HCT116 (cell line): ENCODE measurements around the gene ELF5.

Experiments used
- CBX3 ChIP-seq: IDR thresholded peaks from 2 replicates; pipeline ENCODE4 v1.6.1; 2012; ENCODE audit warnings: low read depth
- CEBPB ChIP-seq: IDR thresholded peaks from 2 replicates; pipeline ENCODE4 v1.6.1; 2012; ENCODE audit warnings: low read depth
- ELF1 ChIP-seq: IDR thresholded peaks from 2 replicates; pipeline ENCODE4 v1.6.1; 2012; ENCODE audit warnings: low read depth, borderline replicate concordance
- EZH2 ChIP-seq: fragments of 200-600 bp; sonication (generic); IDR thresholded peaks from 2 replicates; pipeline ENCODE4 v1.6.1; 2017; ENCODE audit warnings: antibody characterized with exemption, mixed run types
- FOSL1 ChIP-seq: IDR thresholded peaks from 2 replicates; pipeline ENCODE4 v1.6.1; 2012; ENCODE audit warnings: low read depth
- POLR2A ChIP-seq: IDR thresholded peaks from 2 replicates; pipeline ENCODE4 v1.7.0; 2011; ENCODE audit warnings: borderline replicate concordance; ENCODE audit not compliant: insufficient read depth, insufficient read length; ENCODE audit errors: extremely low read depth
- POLR2AphosphoS5 ChIP-seq: IDR thresholded peaks from 2 replicates; pipeline ENCODE4 v1.6.1; 2011; ENCODE audit warnings: mild to moderate bottlenecking, low read depth, low read length, moderate library complexity
- REST ChIP-seq: IDR thresholded peaks from 2 replicates; pipeline ENCODE4 v1.6.1; 2012; ENCODE audit warnings: low read depth
- SIN3A ChIP-seq: IDR thresholded peaks from 2 replicates; pipeline ENCODE4 v1.6.1; 2012; ENCODE audit warnings: low read depth
- SP1 ChIP-seq: IDR thresholded peaks from 2 replicates; pipeline ENCODE4 v1.6.1; 2012; ENCODE audit warnings: low read depth
- YY1 ChIP-seq: IDR thresholded peaks from 2 replicates; pipeline ENCODE4 v1.6.1; 2011; ENCODE audit warnings: low read length, low read depth, moderate library complexity, mild to moderate bottlenecking; ENCODE audit not compliant: insufficient replicate concordance; ENCODE audit errors: extremely low read depth
- ZNF274 ChIP-seq: fragments of 200-500 bp; sonication (Bioruptor generic); IDR thresholded peaks from 2 replicates; pipeline ENCODE4 v1.6.1; 2014; ENCODE audit warnings: mild to moderate bottlenecking, low read depth, low read length, inconsistent platforms
- TF ChIP-seq, protein P1 (sequence below), 3 experiments: fragments of 200-600 bp in 1 of 3; sonication (generic) in 1 of 3; IDR thresholded peaks in 2 of 3; conservative IDR thresholded peaks in 1 of 3; 2 replicates each; pipeline ENCODE4 v1.5.1; 2012 to 2017; ENCODE audit warnings: low read depth in 2 of 3, low read length in 2 of 3, antibody characterized with exemption in 1 of 3, borderline replicate concordance in 1 of 3, control low read depth in 1 of 3, mild to moderate bottlenecking in 1 of 3, mixed read lengths in 1 of 3, mixed run types in 1 of 3, moderate library complexity in 1 of 3; ENCODE audit not compliant: insufficient read depth in 1 of 3
- TF ChIP-seq, protein P2 (sequence below): IDR thresholded peaks from 2 replicates; pipeline ENCODE4 v1.6.1; 2011; ENCODE audit warnings: mild to moderate bottlenecking, low read length, moderate library complexity; ENCODE audit not compliant: insufficient replicate concordance; ENCODE audit errors: extremely low read depth

DNA sequence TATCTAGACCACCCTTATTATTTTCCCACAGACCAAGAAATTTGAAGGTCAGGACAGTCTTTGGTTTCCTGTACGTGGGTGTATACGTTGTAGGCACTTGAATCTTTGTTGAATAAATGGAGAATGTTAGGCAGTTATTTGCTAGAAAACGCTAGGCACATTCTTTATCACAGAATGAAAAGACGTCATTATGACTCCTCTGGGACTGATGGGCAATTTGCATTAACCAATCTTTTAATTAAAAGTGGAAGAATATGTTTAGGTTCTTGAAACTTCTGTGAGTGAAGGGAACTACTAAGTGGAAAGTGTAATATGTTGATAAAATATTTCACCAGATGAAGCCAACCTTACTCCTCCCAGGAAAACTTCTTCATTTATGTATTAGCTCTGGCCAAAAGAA lies 69.2 kb downstream of the ELF5 start:
- TF ChIP-seq EZH2: no peak
- TF ChIP-seq, protein P1, sequence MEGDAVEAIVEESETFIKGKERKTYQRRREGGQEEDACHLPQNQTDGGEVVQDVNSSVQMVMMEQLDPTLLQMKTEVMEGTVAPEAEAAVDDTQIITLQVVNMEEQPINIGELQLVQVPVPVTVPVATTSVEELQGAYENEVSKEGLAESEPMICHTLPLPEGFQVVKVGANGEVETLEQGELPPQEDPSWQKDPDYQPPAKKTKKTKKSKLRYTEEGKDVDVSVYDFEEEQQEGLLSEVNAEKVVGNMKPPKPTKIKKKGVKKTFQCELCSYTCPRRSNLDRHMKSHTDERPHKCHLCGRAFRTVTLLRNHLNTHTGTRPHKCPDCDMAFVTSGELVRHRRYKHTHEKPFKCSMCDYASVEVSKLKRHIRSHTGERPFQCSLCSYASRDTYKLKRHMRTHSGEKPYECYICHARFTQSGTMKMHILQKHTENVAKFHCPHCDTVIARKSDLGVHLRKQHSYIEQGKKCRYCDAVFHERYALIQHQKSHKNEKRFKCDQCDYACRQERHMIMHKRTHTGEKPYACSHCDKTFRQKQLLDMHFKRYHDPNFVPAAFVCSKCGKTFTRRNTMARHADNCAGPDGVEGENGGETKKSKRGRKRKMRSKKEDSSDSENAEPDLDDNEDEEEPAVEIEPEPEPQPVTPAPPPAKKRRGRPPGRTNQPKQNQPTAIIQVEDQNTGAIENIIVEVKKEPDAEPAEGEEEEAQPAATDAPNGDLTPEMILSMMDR (IDR thresholded peaks at IDR 0.05 in 2 of 3, conservative IDR thresholded peaks at IDR 0.05 in 1 of 3; ENCODE audit: borderline replicate concordance in 1 of 3, insufficient read depth in 1 of 3, low read depth in 2 of 3, low read length in 2 of 3): no peak
- no peak for TF ChIP-seq POLR2AphosphoS5
- TF ChIP-seq POLR2A: no peak
- no peak for TF ChIP-seq ELF1
- TF ChIP-seq SIN3A: no peak
- TF ChIP-seq YY1: no peak
- no peak for TF ChIP-seq REST
- no peak for TF ChIP-seq ZNF274
- TF ChIP-seq FOSL1: no peak
- no peak for TF ChIP-seq SP1
- TF ChIP-seq, protein P2, sequence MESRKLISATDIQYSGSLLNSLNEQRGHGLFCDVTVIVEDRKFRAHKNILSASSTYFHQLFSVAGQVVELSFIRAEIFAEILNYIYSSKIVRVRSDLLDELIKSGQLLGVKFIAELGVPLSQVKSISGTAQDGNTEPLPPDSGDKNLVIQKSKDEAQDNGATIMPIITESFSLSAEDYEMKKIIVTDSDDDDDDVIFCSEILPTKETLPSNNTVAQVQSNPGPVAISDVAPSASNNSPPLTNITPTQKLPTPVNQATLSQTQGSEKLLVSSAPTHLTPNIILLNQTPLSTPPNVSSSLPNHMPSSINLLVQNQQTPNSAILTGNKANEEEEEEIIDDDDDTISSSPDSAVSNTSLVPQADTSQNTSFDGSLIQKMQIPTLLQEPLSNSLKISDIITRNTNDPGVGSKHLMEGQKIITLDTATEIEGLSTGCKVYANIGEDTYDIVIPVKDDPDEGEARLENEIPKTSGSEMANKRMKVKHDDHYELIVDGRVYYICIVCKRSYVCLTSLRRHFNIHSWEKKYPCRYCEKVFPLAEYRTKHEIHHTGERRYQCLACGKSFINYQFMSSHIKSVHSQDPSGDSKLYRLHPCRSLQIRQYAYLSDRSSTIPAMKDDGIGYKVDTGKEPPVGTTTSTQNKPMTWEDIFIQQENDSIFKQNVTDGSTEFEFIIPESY: no peak
- no peak for TF ChIP-seq CBX3
- no peak for TF ChIP-seq CEBPB
